ENCODE results near the gene RNASET2.

- TF ChIP-seq, protein P1, sequence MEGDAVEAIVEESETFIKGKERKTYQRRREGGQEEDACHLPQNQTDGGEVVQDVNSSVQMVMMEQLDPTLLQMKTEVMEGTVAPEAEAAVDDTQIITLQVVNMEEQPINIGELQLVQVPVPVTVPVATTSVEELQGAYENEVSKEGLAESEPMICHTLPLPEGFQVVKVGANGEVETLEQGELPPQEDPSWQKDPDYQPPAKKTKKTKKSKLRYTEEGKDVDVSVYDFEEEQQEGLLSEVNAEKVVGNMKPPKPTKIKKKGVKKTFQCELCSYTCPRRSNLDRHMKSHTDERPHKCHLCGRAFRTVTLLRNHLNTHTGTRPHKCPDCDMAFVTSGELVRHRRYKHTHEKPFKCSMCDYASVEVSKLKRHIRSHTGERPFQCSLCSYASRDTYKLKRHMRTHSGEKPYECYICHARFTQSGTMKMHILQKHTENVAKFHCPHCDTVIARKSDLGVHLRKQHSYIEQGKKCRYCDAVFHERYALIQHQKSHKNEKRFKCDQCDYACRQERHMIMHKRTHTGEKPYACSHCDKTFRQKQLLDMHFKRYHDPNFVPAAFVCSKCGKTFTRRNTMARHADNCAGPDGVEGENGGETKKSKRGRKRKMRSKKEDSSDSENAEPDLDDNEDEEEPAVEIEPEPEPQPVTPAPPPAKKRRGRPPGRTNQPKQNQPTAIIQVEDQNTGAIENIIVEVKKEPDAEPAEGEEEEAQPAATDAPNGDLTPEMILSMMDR (IDR thresholded peaks at IDR 0.05; ENCODE audit: low read length): no peak
- no peak for TF ChIP-seq EZH2 (IDR thresholded peaks at IDR 0.05; ENCODE audit: borderline replicate concordance, low read length)
Observed at GRCh38 chr6:166905505-166906134, 50.7 kb downstream of the RNASET2 start.

All from OCI-LY1 (cell line).